ENCODE measurements around the gene NEK5.

DNA sequence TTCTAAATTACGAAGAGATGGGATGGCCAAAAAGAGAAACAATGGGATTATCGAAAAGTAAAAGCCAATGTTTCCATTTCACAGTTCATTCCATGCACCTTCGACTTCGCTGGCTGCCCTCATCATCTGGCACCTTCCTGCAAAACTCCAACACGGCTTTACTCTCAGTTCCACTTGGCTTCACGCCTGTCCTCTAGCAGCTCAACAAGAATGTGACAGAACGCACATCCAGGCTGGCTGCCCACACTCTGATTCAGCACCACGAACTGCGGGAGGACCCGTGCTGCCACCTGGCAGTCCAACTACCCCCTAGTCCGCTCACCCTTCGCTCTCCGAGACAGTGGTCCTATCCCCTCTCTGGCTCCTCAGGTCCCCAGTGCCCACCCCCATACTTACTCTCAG, 129.4 kb downstream of the NEK5 start:
- no peak for TF ChIP-seq CEBPB (IDR thresholded peaks at IDR 0.05)
- no peak for TF ChIP-seq YY1 (IDR thresholded peaks at IDR 0.05; ENCODE audit: low read depth)
- TF ChIP-seq EGR1 (IDR thresholded peaks at IDR 0.05) = no peak
- no peak for TF ChIP-seq EP300 (IDR thresholded peaks at IDR 0.05; ENCODE audit: borderline replicate concordance)
- TF ChIP-seq TCF12 (IDR thresholded peaks at IDR 0.05; ENCODE audit: low read depth) = no peak

Data from Ishikawa (cell line).